HepG2 (cell line): ENCODE results near the gene RPTOR. TPM values are rescaled to one million over a fixed set of nuclear protein-coding genes. Genes with fewer than 3 reads are reported as not detected.

Experiments used
- ATAC-seq: fragments of 200-7000 bp; cut with Tn5 transposase; 3 replicates; pipeline ENCODE4 v1.9.1; 2020; ENCODE audit warnings: mild to moderate bottlenecking, moderate library complexity
- BruUV-seq: library from RNA; stranded (reverse); fragments of 400-500 nt; replicated peaks from 2 replicates; lab custom pipeline; 2021; lab: Mats Ljungman, UMichigan
- CTCF ChIA-PET: fragments of 300-600 bp; formaldehyde crosslinking; extraction: SDS; loops from one replicate; lab custom pipeline; 2021; ENCODE audit warnings: low total read pairs, inconsistent platforms, low intra/inter-chr PET ratio; lab: Yijun Ruan, JAX
- POLR2A ChIA-PET: fragments of 350-600 bp; sonication (Branson Sonifier 250); formaldehyde crosslinking; loops from one replicate; lab custom pipeline; 2020; ENCODE audit warnings: antibody characterized with exemption, inconsistent platforms; lab: Yijun Ruan, JAX
- DNase-seq: peaks from one replicate; pipeline ENCODE4 v3.0.0-alpha.2; 2015; ENCODE audit warnings: low spot score
- FAIRE-seq: peaks from 3 replicates; lab custom pipeline; 2011; peaks lifted over from hg19 to GRCh38; lab: Jason Lieb, UNC
- H2AFZ ChIP-seq: one replicate; pipeline ENCODE4 v1.6.1; 2011; ENCODE audit warnings: low read length, inconsistent platforms
- H3K27ac ChIP-seq: fragments of 300-600 bp; 3 replicates; pipeline ENCODE4 v1.8.0; 2011; ENCODE audit warnings: mixed run types, mild to moderate bottlenecking, mixed read lengths, low read length, inconsistent platforms; ENCODE audit not compliant: insufficient read depth; ENCODE audit errors: extremely low read length
- H3K27me3 ChIP-seq, 2 experiments: fragments of 200-600 bp in 1 of 2; 2 replicates in 1 of 2; 3 replicates in 1 of 2; pipeline versions ENCODE4 v1.6.0 to v1.8.0; 2011; ENCODE audit warnings: low read length in 2 of 2, mild to moderate bottlenecking in 2 of 2, moderate library complexity in 2 of 2, inconsistent platforms in 1 of 2; ENCODE audit not compliant: insufficient read depth in 2 of 2, control insufficient read depth in 1 of 2
- H3K36me3 ChIP-seq, 2 experiments: fragments of 200-600 bp in 1 of 2; replicated peaks in 1 of 2; 2 replicates in 1 of 2; 3 replicates in 1 of 2; pipeline versions ENCODE4 v1.5.1 to v1.8.0; 2011; ENCODE audit warnings: low read length in 2 of 2, inconsistent platforms in 1 of 2; ENCODE audit not compliant: insufficient read depth in 2 of 2, control insufficient read depth in 1 of 2
- H3K4me1 ChIP-seq: 2 replicates; pipeline ENCODE4 v1.5.1; 2012; ENCODE audit warnings: low read length, inconsistent platforms; ENCODE audit not compliant: insufficient read depth
- H3K4me2 ChIP-seq: 2 replicates; pipeline ENCODE4 v1.6.0; 2011; ENCODE audit warnings: low read depth, low read length, inconsistent platforms
- H3K4me3 ChIP-seq, 3 experiments: fragments of 200-600 bp in 1 of 3; sonication (generic), shearing (Covaris generic) in 1 of 3; replicated peaks in 1 of 3; 2 replicates each; pipeline ENCODE4 v1.5.1; 2011 to 2016; ENCODE audit warnings: low read length in 3 of 3, inconsistent platforms in 2 of 3, low read depth in 2 of 3, mild to moderate bottlenecking in 2 of 3, control low read depth in 1 of 3, mixed read lengths in 1 of 3; ENCODE audit not compliant: insufficient read depth in 1 of 3
- H3K79me2 ChIP-seq: one replicate; pipeline ENCODE4 v1.6.1; 2011; ENCODE audit warnings: low read length, inconsistent platforms; ENCODE audit not compliant: insufficient read depth
- H3K9ac ChIP-seq: 2 replicates; pipeline ENCODE4 v1.6.0; 2011; ENCODE audit warnings: mild to moderate bottlenecking, low read depth, low read length, inconsistent platforms; ENCODE audit not compliant: insufficient read depth
- H3K9me3 ChIP-seq: 2 replicates; pipeline ENCODE4 v1.5.1; 2012; ENCODE audit warnings: mild to moderate bottlenecking, low read length
- H4K20me1 ChIP-seq: 2 replicates; pipeline ENCODE4 v1.6.0; 2011; ENCODE audit warnings: inconsistent platforms, mild to moderate bottlenecking, low read length, moderate library complexity; ENCODE audit not compliant: insufficient read depth
- ELF3 ChIP-seq: IDR thresholded peaks from 2 replicates; pipeline ENCODE4 v1.6.1; 2016; ENCODE audit warnings: missing genetic modification reagents, missing compliant biosample characterization
- HMGA1 ChIP-seq: sonication (generic); formaldehyde crosslinking; conservative IDR thresholded peaks from 2 replicates; pipeline ENCODE4 v1.4.0; 2020; ENCODE audit warnings: missing genetic modification reagents
- ISX ChIP-seq: sonication (generic); formaldehyde crosslinking; conservative IDR thresholded peaks from 2 replicates; pipeline ENCODE4 v1.5.0; 2020; ENCODE audit warnings: missing genetic modification reagents
- PAWR ChIP-seq: sonication (generic); formaldehyde crosslinking; IDR thresholded peaks from 2 replicates; pipeline ENCODE4 v1.4.0; 2020; ENCODE audit warnings: missing genetic modification reagents, mild to moderate bottlenecking, borderline replicate concordance
- PHF20 ChIP-seq: sonication (generic); formaldehyde crosslinking; IDR thresholded peaks from 2 replicates; pipeline ENCODE4 v1.5.0; 2020; ENCODE audit warnings: mild to moderate bottlenecking, missing genetic modification reagents
- RNF219 ChIP-seq: sonication (generic); formaldehyde crosslinking; IDR thresholded peaks from 2 replicates; pipeline ENCODE4 v1.5.0; 2020; ENCODE audit warnings: mild to moderate bottlenecking, missing genetic modification reagents
- ZBTB7A ChIP-seq: sonication (generic); formaldehyde crosslinking; IDR thresholded peaks from 2 replicates; pipeline ENCODE4 v1.8.0; 2022; ENCODE audit warnings: mild to moderate bottlenecking, missing genetic modification reagents
- ZNF101 ChIP-seq: sonication (generic); formaldehyde crosslinking; IDR thresholded peaks from 2 replicates; pipeline ENCODE4 v1.4.0; 2020; ENCODE audit warnings: mild to moderate bottlenecking, low read depth, missing genetic modification reagents, borderline replicate concordance
- ZNF30 ChIP-seq: sonication (generic); formaldehyde crosslinking; IDR thresholded peaks from 2 replicates; pipeline ENCODE4 v1.5.0; 2020; ENCODE audit warnings: mild to moderate bottlenecking, missing genetic modification reagents
- ZNF432 ChIP-seq: sonication (generic); formaldehyde crosslinking; IDR thresholded peaks from 2 replicates; pipeline ENCODE4 v1.5.0; 2020; ENCODE audit warnings: missing genetic modification reagents, mild to moderate bottlenecking, borderline replicate concordance
- ZNF563 ChIP-seq: sonication (generic); formaldehyde crosslinking; IDR thresholded peaks from 2 replicates; pipeline ENCODE4 v1.8.0; 2022; ENCODE audit warnings: mild to moderate bottlenecking, moderate library complexity, missing genetic modification reagents
- ZNF780A ChIP-seq: sonication (generic); formaldehyde crosslinking; IDR thresholded peaks from 2 replicates; pipeline ENCODE4 v1.8.0; 2022; ENCODE audit warnings: mild to moderate bottlenecking, missing genetic modification reagents, moderate library complexity
- ZZZ3 ChIP-seq: sonication (generic); formaldehyde crosslinking; IDR thresholded peaks from 2 replicates; pipeline ENCODE4 v1.4.0; 2020; ENCODE audit warnings: missing genetic modification reagents, mild to moderate bottlenecking, borderline replicate concordance
- WGBS: methylation state at CpG from one replicate; pipeline ENCODE4 v1.1.6; 2017; ENCODE audit warnings: low lambda C conversion rate; 5-methylcytosine and 5-hydroxymethylcytosine counted together
- in situ Hi-C: cut with HindIII; loops from 2 replicates; pipeline ENCODE4 v1.10.0; 2017; ENCODE audit warnings: low pct_unique_long_range_greater_than_20kb; ENCODE audit not compliant: extremely low pct_ligation_motif_present
- intact Hi-C: fragments of 100-400 bp; cut with micrococcal nuclease; formaldehyde crosslinking; loops from one replicate; pipeline ENCODE4 v1.10.0; 2022; ENCODE audit not compliant: unreplicated experiment
- polyA plus RNA-seq, 8 experiments: library from polyadenylated mRNA; depleted of rRNA in 3 of 8; stranded (reverse) in 7 of 8; unstranded in 1 of 8; fragments of >200 nt; fragmentation: Illumina TruSeq in 4 of 8; extraction: Trizol in 4 of 8; gene quantifications; 2 replicates each; pipeline versions ENCODE4 v1.2.1 to v1.2.3, GENCODE V29; 2011 to 2016; ENCODE audit warnings: low read depth in 4 of 8, missing spikeins in 1 of 8, mixed read lengths in 1 of 8; ENCODE audit not compliant: insufficient read depth in 1 of 8
- total RNA-seq, 5 experiments: library from RNA; depleted of rRNA; stranded (reverse); fragments of >200 nt; fragmentation: Illumina TruSeq; extraction: Trizol; gene quantifications; 2 replicates each; pipeline ENCODE4 v1.2.3, GENCODE V29; 2016; ENCODE audit warnings: low read depth in 1 of 5
- TF ChIP-seq, protein P1 (sequence below): sonication (generic); formaldehyde crosslinking; IDR thresholded peaks from 2 replicates; pipeline ENCODE4 v1.4.0; 2020; ENCODE audit warnings: missing genetic modification reagents, borderline replicate concordance

RPTOR gene
- total and polyA plus RNA-seq, 2 of the 13 experiments (the other 11 are each of a cell fraction or from before 2014, with no cell fraction given), result 6.6 to 25.3 TPM

DNA sequence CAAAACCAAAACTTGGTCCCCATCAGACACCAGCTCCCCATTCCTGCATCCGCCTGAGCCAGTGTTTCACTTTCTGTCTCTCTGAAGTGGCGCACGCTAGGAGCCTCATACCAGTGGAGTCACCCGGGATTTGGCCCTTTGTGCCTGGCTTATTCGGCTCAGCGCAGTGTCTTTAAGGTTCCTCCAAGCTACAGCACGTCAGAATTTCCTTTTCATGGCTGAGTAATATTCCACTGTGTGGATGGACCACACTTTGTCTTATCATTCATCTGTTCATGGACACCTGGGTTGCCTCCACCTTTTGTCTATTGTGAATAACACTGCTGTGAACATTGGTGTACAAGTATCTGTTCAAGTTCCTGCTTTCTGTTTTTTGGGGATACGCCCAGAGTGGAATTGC lies 401.8 kb downstream of the RPTOR start:
- Histone ChIP-seq H3K9ac (no peak overlapping the region), H3K79me2 (no peaks in the 10 kb centered on the region), H4K20me1 (no peaks in the 10 kb centered on the region), H3K9me3 (no peaks in the 10 kb centered on the region), H2AFZ (no peak overlapping the region)
- intact Hi-C loops, result no loop called here
- in situ Hi-C loops, result no loop called here
- BruUV-seq, result no TSS peak
- WGBS, result 95% methylated on average over 7 of the region's 8 CpGs
- TF ChIP-seq ZNF101 (CRISPR knock-in tag) (no peak), ELF3 (CRISPR knock-in tag) (no peak), ZNF30 (no peak), RNF219 (CRISPR knock-in tag) (no peak)
- TF ChIP-seq, all 625 proteins: peak for 0
- ATAC-seq (no peak), FAIRE-seq (no peak), DNase-seq (no peak)
- ChIA-PET CTCF (no interaction called here), POLR2A (no interaction called here)
- H3K27me3 ChIP-seq, result no peaks in the 10 kb centered on the region
- no peak overlapping the region for H3K4me2 ChIP-seq
- peaks cover 25 to 49% of the 10 kb centered on the region in 2 experiments; a peak in 4 of 5 replicates for H3K36me3 ChIP-seq
- no peaks in the 10 kb centered on the region; the same call in 1 of the 2 replicates for H3K4me1 ChIP-seq
- H3K27ac ChIP-seq, result no peak overlapping the region
- no peak overlapping the region for H3K4me3 ChIP-seq

DNA sequence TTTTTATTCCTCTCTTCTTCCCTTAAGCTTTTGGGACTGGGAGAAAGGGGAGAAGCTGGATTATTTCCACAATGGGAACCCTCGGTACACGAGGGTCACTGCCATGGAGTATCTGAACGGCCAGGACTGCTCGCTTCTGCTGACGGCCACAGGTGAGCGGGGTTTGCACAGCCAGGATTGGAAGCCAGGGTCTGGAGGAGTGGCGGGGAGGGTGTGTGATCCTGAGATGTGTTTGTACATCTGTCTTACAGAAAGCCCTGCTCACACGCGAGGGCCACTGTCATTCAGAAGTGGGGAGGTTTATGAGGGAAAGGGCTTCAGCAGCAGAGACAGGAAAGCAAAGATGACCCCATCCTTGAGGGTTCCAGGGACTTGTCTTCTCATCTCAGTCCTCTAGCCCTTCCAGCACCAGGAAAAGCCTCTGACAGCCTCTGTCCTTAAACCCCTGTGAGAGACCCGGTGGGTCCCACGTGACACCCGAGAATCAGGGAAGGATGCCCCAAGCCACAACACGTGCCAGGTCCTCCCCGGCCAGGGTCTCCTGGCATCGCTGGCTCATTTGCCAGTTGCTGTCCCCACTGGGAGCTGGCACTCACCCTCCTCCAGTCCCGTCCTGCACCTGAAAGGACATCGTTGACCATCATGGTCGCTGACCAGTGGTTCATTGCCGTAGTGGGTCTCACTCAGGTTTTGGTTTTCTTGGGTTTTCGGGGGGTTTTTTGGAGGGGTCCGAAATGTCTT lies 402.7 kb downstream of the RPTOR start:
- no peaks in the 10 kb centered on the region for H3K4me1 ChIP-seq
- H3K79me2 ChIP-seq, result no peaks in the 10 kb centered on the region
- in situ Hi-C loops, result no loop called here
- no TSS peak for BruUV-seq
- no peak overlapping the region for H3K9ac ChIP-seq
- no peak overlapping the region for H2AFZ ChIP-seq
- H3K4me3 ChIP-seq, result no peak overlapping the region
- intact Hi-C loops, result no loop called here
- H3K36me3 ChIP-seq, result peaks cover 26 to 51% of the 10 kb centered on the region in 2 experiments; a peak in 4 of 5 replicates
- H3K4me2 ChIP-seq, result no peak overlapping the region
- FAIRE-seq, result no peak
- H3K27me3 ChIP-seq, result no peaks in the 10 kb centered on the region
- no peaks in the 10 kb centered on the region for H3K9me3 ChIP-seq
- DNase-seq, result no peak
- ATAC-seq, result no peak
- ChIA-PET CTCF (no interaction called here), POLR2A (no interaction called here)
- no peaks in the 10 kb centered on the region for H4K20me1 ChIP-seq
- H3K27ac ChIP-seq, result no peak overlapping the region
- WGBS, result 98% methylated on average over 21 of the region's 21 CpGs
- TF ChIP-seq ZNF563 (no peak), ZNF780A (CRISPR knock-in tag) (no peak), ZBTB7A (CRISPR knock-in tag) (no peak), HMGA1 (CRISPR knock-in tag) (no peak), PHF20 (CRISPR knock-in tag) (no peak), PAWR (no peak), ZNF432 (CRISPR knock-in tag) (no peak), ZZZ3 (CRISPR knock-in tag) (no peak), ISX (CRISPR knock-in tag) (no peak)
- TF ChIP-seq, protein P1, sequence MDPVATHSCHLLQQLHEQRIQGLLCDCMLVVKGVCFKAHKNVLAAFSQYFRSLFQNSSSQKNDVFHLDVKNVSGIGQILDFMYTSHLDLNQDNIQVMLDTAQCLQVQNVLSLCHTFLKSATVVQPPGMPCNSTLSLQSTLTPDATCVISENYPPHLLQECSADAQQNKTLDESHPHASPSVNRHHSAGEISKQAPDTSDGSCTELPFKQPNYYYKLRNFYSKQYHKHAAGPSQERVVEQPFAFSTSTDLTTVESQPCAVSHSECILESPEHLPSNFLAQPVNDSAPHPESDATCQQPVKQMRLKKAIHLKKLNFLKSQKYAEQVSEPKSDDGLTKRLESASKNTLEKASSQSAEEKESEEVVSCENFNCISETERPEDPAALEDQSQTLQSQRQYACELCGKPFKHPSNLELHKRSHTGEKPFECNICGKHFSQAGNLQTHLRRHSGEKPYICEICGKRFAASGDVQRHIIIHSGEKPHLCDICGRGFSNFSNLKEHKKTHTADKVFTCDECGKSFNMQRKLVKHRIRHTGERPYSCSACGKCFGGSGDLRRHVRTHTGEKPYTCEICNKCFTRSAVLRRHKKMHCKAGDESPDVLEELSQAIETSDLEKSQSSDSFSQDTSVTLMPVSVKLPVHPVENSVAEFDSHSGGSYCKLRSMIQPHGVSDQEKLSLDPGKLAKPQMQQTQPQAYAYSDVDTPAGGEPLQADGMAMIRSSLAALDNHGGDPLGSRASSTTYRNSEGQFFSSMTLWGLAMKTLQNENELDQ (CRISPR knock-in tag), result no peak
